Middle frontal gyrus (tissue), 1 donor: Measurements from ENCODE around the gene ERP27.

Source experiments
- DNase-seq: peaks from one replicate; pipeline ENCODE4 v3.0.0-alpha.2; 2015; ENCODE audit warnings: low spot score; ENCODE audit errors: extremely low spot score

ERP27 gene

DNA sequence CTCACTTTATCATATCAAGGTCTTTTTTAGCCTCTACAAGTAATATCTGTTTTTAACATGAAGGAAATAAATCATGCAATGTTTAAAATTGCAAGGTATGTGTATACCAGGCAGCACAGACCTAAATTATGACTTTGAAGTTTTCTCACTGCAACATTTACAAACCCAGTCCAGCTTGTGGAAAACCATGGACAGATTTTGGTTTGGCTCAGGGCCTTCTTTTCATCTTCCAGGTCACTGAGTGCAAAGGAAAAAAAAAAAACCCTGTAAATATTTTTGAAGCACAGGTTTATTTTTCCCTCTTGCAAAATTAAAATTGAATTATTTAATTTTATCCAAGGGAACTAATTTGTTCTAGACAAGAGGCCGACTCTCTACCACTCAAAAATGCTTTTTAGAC, 66.5 kb downstream of the ERP27 start:
- DNase-seq, result no peak

DNA sequence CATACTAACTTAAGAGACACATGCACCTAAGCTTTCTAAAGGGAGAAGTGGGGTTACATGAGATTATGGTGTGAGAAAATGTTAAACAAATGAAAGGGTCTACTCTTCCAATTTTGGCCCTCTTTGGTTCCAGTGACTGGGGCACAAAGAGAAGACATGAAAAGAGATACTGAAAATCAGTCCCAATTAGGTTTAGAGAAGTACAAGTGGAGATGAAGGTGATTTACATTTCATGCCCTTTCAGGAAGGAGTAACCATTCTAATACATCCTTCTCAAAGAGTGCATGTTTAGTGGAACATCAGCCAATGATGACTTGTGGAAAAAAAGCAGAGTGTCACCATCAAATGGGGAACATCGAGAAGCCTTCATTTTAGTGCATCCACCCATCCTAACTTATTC, 67.1 kb downstream of the ERP27 start:
- DNase-seq, result no peak

DNA sequence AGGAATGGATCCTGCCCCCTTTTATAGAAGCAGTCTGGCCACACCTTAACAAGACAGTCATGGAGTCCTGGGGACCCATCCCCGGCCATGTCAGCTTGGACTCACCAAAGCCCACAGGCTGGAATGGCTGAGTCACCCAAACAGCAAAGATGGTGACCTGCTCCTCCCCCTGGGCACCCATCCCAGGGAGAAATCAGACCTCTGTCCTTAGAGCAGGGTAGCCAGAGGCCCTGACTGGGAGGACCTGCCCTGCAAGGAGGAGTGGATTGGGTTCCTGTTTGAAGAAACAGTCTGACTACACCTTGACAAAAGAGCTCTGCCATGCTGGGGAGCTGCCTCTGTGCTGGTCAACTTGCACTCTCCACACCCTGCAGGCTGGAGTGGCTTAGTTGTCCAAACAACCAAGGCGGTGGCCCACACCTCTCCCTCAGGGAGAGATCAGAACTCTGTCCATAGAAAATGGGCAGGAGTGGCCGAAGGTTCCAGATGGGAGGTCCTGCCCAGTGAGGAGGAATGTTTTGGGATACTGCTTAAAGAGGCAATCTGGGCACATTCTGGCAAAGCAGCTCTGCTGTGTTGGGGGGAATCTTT, 69.3 kb downstream of the ERP27 start:
- DNase-seq, result no peak
